GM06990 (cell line): Measurements from ENCODE around the gene LRFN3.
A peak's percentile ranks its signal among the peaks of the same experiment; 100 is the strongest.

Experiments
- DNase-seq: peaks from one replicate; pipeline ENCODE4 v3.0.0-alpha.2; 2011; ENCODE audit not compliant: insufficient read length; ENCODE audit errors: extremely low read depth
- H3K27me3 ChIP-seq: replicated peaks from 2 replicates; pipeline ENCODE4 v1.6.0; 2011; ENCODE audit warnings: low read length; ENCODE audit not compliant: control insufficient read depth, insufficient read depth
- H3K36me3 ChIP-seq: 2 replicates; pipeline ENCODE4 v1.5.1; 2011; ENCODE audit warnings: low read length; ENCODE audit not compliant: control insufficient read depth, insufficient read depth
- H3K4me3 ChIP-seq: replicated peaks from 2 replicates; pipeline ENCODE4 v1.5.1; 2011; ENCODE audit warnings: low read depth, mild to moderate bottlenecking, control low read depth, low read length
- CTCF ChIP-seq: IDR thresholded peaks from 2 replicates; pipeline ENCODE4 v1.5.1; 2011; ENCODE audit warnings: low read length, control low read depth, mild to moderate bottlenecking, inconsistent platforms; ENCODE audit not compliant: insufficient read depth, poor library complexity, severe bottlenecking

The LRFN3 gene

DNA sequence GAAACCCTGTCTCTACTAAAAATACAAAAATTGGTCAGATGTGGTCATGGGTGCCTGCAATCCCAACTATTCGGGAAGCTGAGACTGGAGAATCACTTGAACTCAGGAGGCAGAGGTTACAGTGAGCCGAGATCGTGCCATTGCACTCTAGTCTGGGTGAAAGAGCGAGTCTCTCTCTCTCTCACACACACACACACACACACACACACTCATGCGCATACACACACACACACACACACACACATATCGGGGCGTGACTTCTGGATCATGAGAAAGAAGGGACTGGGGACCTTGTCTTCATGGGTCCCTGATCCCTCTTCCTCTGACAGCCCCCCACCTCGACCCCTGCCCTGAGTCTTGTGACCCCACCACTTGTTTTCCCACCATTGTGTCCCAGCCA, 47.0 kb downstream of the LRFN3 start:
- no peak overlapping the region for H3K4me3 ChIP-seq
- H3K36me3 ChIP-seq, result no peaks in the 10 kb centered on the region
- no peaks in the 10 kb centered on the region; the same call in 1 of the 2 replicates for H3K27me3 ChIP-seq
- no peak for DNase-seq
- TF ChIP-seq CTCF, result no peak

- Histone ChIP-seq H3K4me3 (no peak overlapping the region), H3K36me3 (no peaks in the 10 kb centered on the region), H3K27me3 (no peaks in the 10 kb centered on the region; the same call in 1 of the 2 replicates)
- TF ChIP-seq CTCF, result no peak
- no peak for DNase-seq
Measured at GRCh38 chr19:35986111-35986510, 49.9 kb downstream of the LRFN3 start.

DNA sequence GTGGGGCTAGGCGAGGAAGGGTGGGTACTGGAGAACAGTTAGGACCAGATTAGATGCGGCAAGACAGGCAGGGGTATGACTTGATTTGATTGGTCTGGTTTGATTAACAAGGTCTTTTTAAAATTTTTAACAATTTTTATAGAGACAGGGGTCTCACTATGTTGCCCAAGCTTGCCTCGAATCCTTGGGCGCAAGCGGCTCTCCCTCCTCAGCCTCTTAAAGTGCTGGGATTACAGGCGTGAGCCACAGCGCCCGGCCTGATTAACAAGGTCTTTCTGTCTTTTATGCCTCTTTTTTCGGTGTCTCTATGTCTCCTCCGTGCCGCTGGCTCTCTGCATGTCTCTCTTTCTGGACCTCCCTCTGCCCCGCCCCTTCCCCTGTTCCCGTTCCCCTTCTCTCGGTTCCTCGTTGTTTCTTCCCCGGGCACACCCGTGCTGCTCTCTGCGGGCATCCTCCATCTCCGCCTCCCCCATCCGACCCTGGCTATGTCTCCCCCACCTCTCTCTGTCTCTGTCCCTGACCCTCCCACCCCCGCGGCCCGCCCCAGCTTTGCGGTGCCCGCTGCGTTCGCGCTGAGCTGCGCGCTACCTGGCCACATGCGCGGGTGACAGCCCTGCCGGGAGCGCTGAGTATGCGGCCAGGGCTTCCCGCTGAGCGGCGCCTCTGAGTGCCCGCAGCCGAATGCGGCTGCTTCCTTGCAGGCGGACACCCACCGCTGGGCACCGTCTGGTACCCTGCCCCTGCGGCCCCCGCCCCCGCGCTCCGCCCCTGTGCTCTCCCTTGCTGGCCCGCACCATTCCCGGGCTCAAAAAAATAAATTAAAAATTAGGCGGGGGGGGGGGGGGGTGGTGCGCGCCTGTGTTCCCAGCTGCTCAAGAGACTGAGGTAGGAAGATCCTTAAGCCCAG, 50.7 kb downstream of the LRFN3 start:
- Histone ChIP-seq H3K36me3 (no peaks in the 10 kb centered on the region), H3K4me3 (peak overlapping the region; percentile 59), H3K27me3 (no peaks in the 10 kb centered on the region; the same call in 1 of the 2 replicates)
- TF ChIP-seq CTCF, result no peak
- peak; percentile 33 for DNase-seq

DNA sequence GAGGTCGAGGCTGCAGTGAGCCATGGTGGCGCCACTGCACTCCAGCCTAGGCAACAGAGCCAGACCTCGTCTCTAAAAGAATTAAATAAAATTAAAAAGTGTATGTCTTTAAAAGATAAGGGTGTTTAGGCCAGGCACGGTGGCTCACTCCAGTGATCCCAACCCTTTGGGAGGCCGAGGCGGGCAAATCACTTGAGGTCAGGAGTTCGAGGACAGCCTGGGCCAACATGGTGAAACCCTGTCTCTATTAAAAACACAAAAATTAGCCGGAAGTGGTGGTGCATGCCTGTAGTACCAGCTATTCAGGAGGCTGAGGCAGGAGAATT, 51.4 kb downstream of the LRFN3 start:
- Histone ChIP-seq H3K4me3 (no peak overlapping the region), H3K27me3 (no peaks in the 10 kb centered on the region; the same call in 1 of the 2 replicates), H3K36me3 (no peaks in the 10 kb centered on the region)
- TF ChIP-seq CTCF, result no peak
- no peak for DNase-seq

DNA sequence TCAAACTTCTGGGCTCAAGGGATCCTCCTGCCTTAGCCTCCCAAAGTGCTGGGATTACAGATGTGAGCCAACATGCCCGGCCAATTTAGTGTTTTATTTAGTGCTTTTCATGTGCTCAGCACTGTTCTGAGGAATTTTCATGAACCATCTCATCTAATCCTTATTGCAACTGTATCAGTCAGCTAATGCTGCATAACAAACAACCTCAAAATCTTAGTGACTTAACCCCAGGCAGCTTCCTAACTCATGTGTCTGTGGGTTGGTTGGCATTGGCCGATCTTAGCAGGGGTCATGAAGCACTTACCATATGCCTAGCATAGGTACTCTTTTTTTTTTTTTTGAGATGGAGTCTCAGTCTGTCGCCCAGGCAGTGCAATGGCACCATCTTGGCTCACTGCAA, 52.6 kb downstream of the LRFN3 start:
- no peaks in the 10 kb centered on the region for H3K36me3 ChIP-seq
- no peak overlapping the region for H3K4me3 ChIP-seq
- no peak for DNase-seq
- TF ChIP-seq CTCF, result no peak
- H3K27me3 ChIP-seq, result no peaks in the 10 kb centered on the region; the same call in 1 of the 2 replicates
